Stomach (tissue), 9 donors: ENCODE data around the gene NTN3. TPM values are rescaled to one million over a fixed set of nuclear protein-coding genes. Genes with fewer than 3 reads are reported as not detected.

Source experiments
- DNase-seq, 2 donors: peaks; one replicate each; pipeline versions ENCODE4 v3.0.0 to v3.0.0-alpha.2; 2013 to 2019
- H3K27ac ChIP-seq, 5 donors: fragments of 200-600 bp in 4 of 5; sonication (generic) in 4 of 5; one replicate each; pipeline ENCODE4 v1.5.1; 2013 to 2019; ENCODE audit warnings: mild to moderate bottlenecking in 1 of 5, moderate library complexity in 1 of 5
- H3K27me3 ChIP-seq, 3 donors: fragments of 200-600 bp; sonication (generic); one replicate each; pipeline ENCODE4 v1.5.1; 2017 to 2019; ENCODE audit warnings: mixed run types in 1 of 3
- H3K36me3 ChIP-seq, 4 donors: fragments of 200-600 bp; sonication (generic); 1 replicate in 3 of 4; 2 replicates in 1 of 4; pipeline ENCODE4 v1.5.1; 2016 to 2019
- H3K4me1 ChIP-seq, 4 donors: fragments of 200-600 bp; sonication (generic); one replicate each; pipeline ENCODE4 v1.5.1; 2016 to 2019
- H3K4me3 ChIP-seq, 4 donors: fragments of 200-600 bp; sonication (generic) in 3 of 4; one replicate each; pipeline ENCODE4 v1.5.1; 2016 to 2019; ENCODE audit warnings: mild to moderate bottlenecking in 1 of 4
- H3K9me3 ChIP-seq, 4 donors: fragments of 200-600 bp; sonication (generic); one replicate each; pipeline ENCODE4 v1.5.1; 2016 to 2019
- EP300 ChIP-seq: sonication (generic); formaldehyde crosslinking; IDR thresholded peaks from one replicate; pipeline ENCODE4 v1.6.1; 2017; ENCODE audit warnings: antibody characterized with exemption
- POLR2A ChIP-seq, 4 donors: fragments of 450-650 bp; IDR thresholded peaks; one replicate each; pipeline ENCODE4 v1.6.1; 2016; ENCODE audit warnings: antibody characterized with exemption in 4 of 4, control low read depth in 2 of 4, mild to moderate bottlenecking in 1 of 4, moderate library complexity in 1 of 4
- POLR2AphosphoS5 ChIP-seq, 3 donors: sonication (generic); formaldehyde crosslinking; IDR thresholded peaks; one replicate each; pipeline ENCODE4 v1.6.1; 2016; ENCODE audit warnings: antibody characterized with exemption in 3 of 3
- WGBS, 5 donors: extraction: QIAGEN DNeasy Blood & Tissue Kit in 3 of 5; methylation state at CpG; one replicate each; pipeline versions ENCODE4 v1.1.5 to v1.1.7; 2013 to 2018; 5-methylcytosine and 5-hydroxymethylcytosine counted together
- intact Hi-C: fragments of 100-400 bp; cut with DNase I; formaldehyde crosslinking; loops from one replicate; pipeline ENCODE4 v1.15.1; 2023; ENCODE audit warnings: low total_unique reads
- polyA plus RNA-seq, 3 donors: library from polyadenylated mRNA; stranded (reverse); fragments of 200-250 nt; gene quantifications; one replicate each; pipeline ENCODE4 v1.2.3, GENCODE V29; 2013
- total RNA-seq, 5 donors: library from RNA; depleted of rRNA; stranded (reverse); fragments of >200 nt; gene quantifications; one replicate each; pipeline versions ENCODE4 v1.1.0 to v1.2.3, GENCODE V29; 2014 to 2016
- TF ChIP-seq, protein P1 (sequence below), 7 experiments: fragments of 450-650 bp in 4 of 7; fragments of 200-600 bp in 3 of 7; sonication (generic) in 3 of 7; IDR thresholded peaks; one replicate each; pipeline ENCODE4 v1.5.1; 2016 to 2019; ENCODE audit warnings: antibody characterized with exemption in 7 of 7, control low read depth in 2 of 7, mild to moderate bottlenecking in 1 of 7
- donor health status: healthy with polysubstance abuse.
- donor health status: Bipolar disorder and iron deficiency.
- donor health status: healthy.

NTN3 gene
- total and polyA plus RNA-seq, 8 donors = 1.8 TPM; not detected in 7

- peaks cover 61 to 78% (median 77%) of the 10 kb centered on the region in 4 donors for H3K4me1 ChIP-seq
- H3K36me3 ChIP-seq = no peaks in the 10 kb centered on the region
- TF ChIP-seq, protein P1, sequence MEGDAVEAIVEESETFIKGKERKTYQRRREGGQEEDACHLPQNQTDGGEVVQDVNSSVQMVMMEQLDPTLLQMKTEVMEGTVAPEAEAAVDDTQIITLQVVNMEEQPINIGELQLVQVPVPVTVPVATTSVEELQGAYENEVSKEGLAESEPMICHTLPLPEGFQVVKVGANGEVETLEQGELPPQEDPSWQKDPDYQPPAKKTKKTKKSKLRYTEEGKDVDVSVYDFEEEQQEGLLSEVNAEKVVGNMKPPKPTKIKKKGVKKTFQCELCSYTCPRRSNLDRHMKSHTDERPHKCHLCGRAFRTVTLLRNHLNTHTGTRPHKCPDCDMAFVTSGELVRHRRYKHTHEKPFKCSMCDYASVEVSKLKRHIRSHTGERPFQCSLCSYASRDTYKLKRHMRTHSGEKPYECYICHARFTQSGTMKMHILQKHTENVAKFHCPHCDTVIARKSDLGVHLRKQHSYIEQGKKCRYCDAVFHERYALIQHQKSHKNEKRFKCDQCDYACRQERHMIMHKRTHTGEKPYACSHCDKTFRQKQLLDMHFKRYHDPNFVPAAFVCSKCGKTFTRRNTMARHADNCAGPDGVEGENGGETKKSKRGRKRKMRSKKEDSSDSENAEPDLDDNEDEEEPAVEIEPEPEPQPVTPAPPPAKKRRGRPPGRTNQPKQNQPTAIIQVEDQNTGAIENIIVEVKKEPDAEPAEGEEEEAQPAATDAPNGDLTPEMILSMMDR (IDR thresholded peaks at IDR 0.05) = no peak
- TF ChIP-seq EP300 = no peak
- no peak for TF ChIP-seq POLR2AphosphoS5 (IDR thresholded peaks at IDR 0.05)
- no peak for TF ChIP-seq POLR2A (IDR thresholded peaks at IDR 0.05)
- no peak overlapping the region for H3K27ac ChIP-seq
- no peaks in the 10 kb centered on the region for H3K9me3 ChIP-seq
- no peak for DNase-seq
- WGBS, 5 donors = 92 to 98% (median 95%) methylated on average over 8 to 27 of the region's 27 CpGs
- intact Hi-C loops = no loop called here
- H3K4me3 ChIP-seq = no peak overlapping the region
- peaks cover 19 to 63% (median 61%) of the 10 kb centered on the region in 3 donors for H3K27me3 ChIP-seq
These were observed 1.4 kb downstream of the NTN3 start for GRCh38 chr16:2472488-2472864.

DNA sequence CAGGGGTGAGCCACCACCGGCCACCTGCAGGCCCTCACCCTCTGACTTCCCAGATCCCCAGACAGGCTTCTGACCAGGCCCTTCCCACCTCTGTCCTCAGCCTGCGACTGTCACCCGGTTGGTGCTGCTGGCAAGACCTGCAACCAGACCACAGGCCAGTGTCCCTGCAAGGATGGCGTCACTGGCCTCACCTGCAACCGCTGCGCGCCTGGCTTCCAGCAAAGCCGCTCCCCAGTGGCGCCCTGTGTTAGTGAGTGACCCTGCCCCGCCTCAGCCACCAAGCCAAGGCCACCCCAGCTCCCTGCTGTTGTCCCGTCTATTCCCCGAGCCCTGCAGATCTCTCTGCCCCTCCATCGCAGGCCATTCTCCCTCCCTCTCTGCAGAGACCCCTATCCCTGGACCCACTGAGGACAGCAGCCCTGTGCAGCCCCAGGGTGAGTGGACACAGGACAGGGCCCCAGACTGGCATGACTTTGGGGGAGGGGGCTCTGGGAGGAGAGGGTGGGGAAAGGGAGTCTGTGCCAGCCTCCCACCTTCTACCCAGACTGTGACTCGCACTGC lies 1.9 kb downstream of the NTN3 start:
- DNase-seq = no peak

DNA sequence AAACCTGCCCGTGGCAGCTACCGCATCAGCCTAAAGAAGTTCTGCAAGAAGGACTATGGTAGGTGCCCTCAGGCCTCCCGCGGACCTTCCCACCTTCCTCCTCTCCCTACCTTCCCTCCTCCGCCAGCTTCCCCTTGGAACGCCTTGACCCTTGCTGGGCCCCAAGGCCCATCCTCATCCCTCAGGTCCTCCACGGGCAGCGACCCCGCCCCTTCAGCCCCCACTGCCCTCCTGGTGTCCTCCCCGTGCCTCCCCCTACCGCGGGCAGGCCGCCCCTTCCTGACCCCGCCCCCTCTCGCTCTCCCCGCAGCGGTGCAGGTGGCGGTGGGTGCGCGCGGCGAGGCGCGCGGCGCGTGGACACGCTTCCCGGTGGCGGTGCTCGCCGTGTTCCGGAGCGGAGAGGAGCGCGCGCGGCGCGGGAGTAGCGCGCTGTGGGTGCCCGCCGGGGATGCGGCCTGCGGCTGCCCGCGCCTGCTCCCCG lies 2.4 kb downstream of the NTN3 start:
- peaks cover 54 to 77% (median 71%) of the 10 kb centered on the region in 4 donors for H3K4me1 ChIP-seq
- DNase-seq = peak in 1 of 2 donors; percentile 62
- no peak overlapping the region for H3K27ac ChIP-seq
- H3K4me3 ChIP-seq = peak overlapping the region; percentile 60 to 90 (median 80)
- no peaks in the 10 kb centered on the region for H3K9me3 ChIP-seq
- TF ChIP-seq EP300 (no peak), POLR2A (IDR thresholded peaks at IDR 0.05) (no peak), POLR2AphosphoS5 (IDR thresholded peaks at IDR 0.05) (no peak)
- TF ChIP-seq, protein P1 (IDR thresholded peaks at IDR 0.05) = no peak
- intact Hi-C loops = no loop called here
- H3K27me3 ChIP-seq = peaks cover 19 to 53% (median 51%) of the 10 kb centered on the region in 3 donors
- no peaks in the 10 kb centered on the region for H3K36me3 ChIP-seq
- whole genome bisulfite sequencing, 5 donors = 4 to 20% (median 7%) methylated on average over 13 to 49 of the region's 49 CpGs

More for the DNA sequence above, 1.9 kb downstream of the NTN3 start:
- Histone ChIP-seq H3K9me3 (no peaks in the 10 kb centered on the region), H3K36me3 (no peaks in the 10 kb centered on the region), H3K4me3 (peak overlapping the region in 2 of 4 donors; percentile 79 to 90), H3K27me3 (peaks cover 19 to 59% (median 57%) of the 10 kb centered on the region in 3 donors), H3K4me1 (peaks cover 59 to 78% (median 74%) of the 10 kb centered on the region in 4 donors), H3K27ac (no peak overlapping the region)
- intact Hi-C loops = no loop called here
- 77 to 82% (median 78%) methylated on average over 10 to 14 of the region's 14 CpGs for WGBS, 5 donors
- TF ChIP-seq POLR2A (IDR thresholded peaks at IDR 0.05) (no peak), EP300 (no peak), POLR2AphosphoS5 (IDR thresholded peaks at IDR 0.05) (no peak)
- TF ChIP-seq, protein P1 (IDR thresholded peaks at IDR 0.05) = no peak

GRCh38 chr16:2473999-2474876 lies 3.1 kb downstream of the NTN3 start:
- no peak for TF ChIP-seq POLR2A (IDR thresholded peaks at IDR 0.05)
- TF ChIP-seq, protein P1 (IDR thresholded peaks at IDR 0.05) = peak in 3 of 7 experiments; percentile 12 to 56 (median 25)
- TF ChIP-seq POLR2AphosphoS5 (IDR thresholded peaks at IDR 0.05) = no peak
- no peak for TF ChIP-seq EP300
- Histone ChIP-seq H3K36me3 (peaks cover 0 to 2% (median 0%) of the 10 kb centered on the region in 4 donors), H3K27ac (peak overlapping the region; percentile 85 to 93 (median 89)), H3K9me3 (no peaks in the 10 kb centered on the region), H3K4me1 (peaks cover 48 to 70% (median 64%) of the 10 kb centered on the region in 4 donors), H3K27me3 (peaks cover 19 to 46% (median 44%) of the 10 kb centered on the region in 3 donors), H3K4me3 (peak overlapping the region; percentile 60 to 90 (median 80))
- intact Hi-C loops = no loop called here
- peak; percentile 60 to 82 for DNase-seq
- 0 to 1% (median 0%) methylated on average over 19 to 100 of the region's 100 CpGs for whole genome bisulfite sequencing, 5 donors
